Pancreas (tissue), 10 donors: ENCODE measurements around the gene KRTAP10-10. TPM values are rescaled to one million over a fixed set of nuclear protein-coding genes. Genes with fewer than 3 reads are reported as not detected.
"Not testable (repeated sequence)": the region's sequence is repeated elsewhere in the genome, so short reads cannot be mapped to it uniquely, and the experiment has no call there.

Source experiments
- ATAC-seq, 4 donors: fragments of 200-7000 bp; cut with Tn5 transposase; one replicate each; pipeline versions ENCODE4 v1.8.0 to v1.9.1; 2020; ENCODE audit warnings: mild to moderate bottlenecking in 4 of 4, moderate library complexity in 4 of 4
- DNase-seq, 6 donors: peaks; one replicate each; pipeline ENCODE4 v3.0.0-alpha.2; 2020
- FAIRE-seq: peaks from 2 replicates; lab custom pipeline; 2012; peaks lifted over from hg19 to GRCh38; lab: Jason Lieb, UNC
- H3K27ac ChIP-seq, 4 donors: fragments of 200-600 bp; sonication (generic); 1 replicate in 3 of 4; 2 replicates in 1 of 4; pipeline versions ENCODE4 v1.5.0 to v1.8.0; 2020
- H3K27me3 ChIP-seq, 4 donors: fragments of 200-600 bp; one replicate each; pipeline ENCODE4 v1.8.0; 2021
- H3K36me3 ChIP-seq, 3 donors: fragments of 200-600 bp; sonication (generic) in 1 of 3; one replicate each; pipeline versions ENCODE4 v1.5.0 to v1.8.0; 2020 to 2021
- H3K4me1 ChIP-seq, 3 donors: fragments of 200-600 bp; one replicate each; pipeline ENCODE4 v1.8.0; 2021
- H3K4me3 ChIP-seq, 4 donors: fragments of 200-600 bp; sonication (generic) in 2 of 4; one replicate each; pipeline versions ENCODE4 v1.5.0 to v1.8.0; 2020 to 2021
- H3K9me3 ChIP-seq, 4 donors: fragments of 200-600 bp; one replicate each; pipeline ENCODE4 v1.8.0; 2021
- CTCF ChIP-seq, 4 donors: fragments of 200-600 bp; sonication (generic) in 3 of 4; IDR thresholded peaks; one replicate each; pipeline versions ENCODE4 v1.5.0 to v1.8.0; 2021; ENCODE audit warnings: antibody characterized with exemption in 4 of 4
- WGBS, 2 donors: extraction: QIAGEN DNeasy Blood & Tissue Kit; methylation state at CpG; one replicate each; pipeline ENCODE4 v1.1.7; 2013; 5-methylcytosine and 5-hydroxymethylcytosine counted together
- intact Hi-C, 3 donors: fragments of 100-400 bp; cut with DNase I; formaldehyde crosslinking; loops; one replicate each; pipeline versions ENCODE4 v1.11.1 to v1.14.2; 2022
- polyA plus RNA-seq, 2 donors: library from polyadenylated mRNA; stranded (reverse); fragments of 200-250 nt; gene quantifications; one replicate each; pipeline ENCODE4 v1.2.3, GENCODE V29; 2013
- total RNA-seq, 6 donors: library from RNA; stranded (reverse); fragmentation: NEBNext Ultra II Directional in 4 of 6; extraction: Animal tissue kit (Norgen Biotek cat#: 25700) in 4 of 6; gene quantifications; one replicate each; pipeline versions ENCODE4 v1.2.1 to v1.2.4, GENCODE V29; 2021 to 2023
- donor health status: healthy with polysubstance abuse.
- donor health status: DM: no; HTN: no; CAD: no; lungs with moderate emphysema.
- donor health status: DM: no; HTN: no; CAD: no.
- donor health status: control.
- donor health status: control.
- donor health status: Bipolar disorder and iron deficiency.
- donor health status: DM: yes; HTN: yes; CAD: no.
- donor health status: DM: no; HTN: no; CAD: no.
- donor health status: DM: no; HTN: no; CAD: no.
- donor health status: DM: yes; HTN: yes; CAD: no.

The KRTAP10-10 gene
- total and polyA plus RNA-seq, 8 donors: not detected

DNA sequence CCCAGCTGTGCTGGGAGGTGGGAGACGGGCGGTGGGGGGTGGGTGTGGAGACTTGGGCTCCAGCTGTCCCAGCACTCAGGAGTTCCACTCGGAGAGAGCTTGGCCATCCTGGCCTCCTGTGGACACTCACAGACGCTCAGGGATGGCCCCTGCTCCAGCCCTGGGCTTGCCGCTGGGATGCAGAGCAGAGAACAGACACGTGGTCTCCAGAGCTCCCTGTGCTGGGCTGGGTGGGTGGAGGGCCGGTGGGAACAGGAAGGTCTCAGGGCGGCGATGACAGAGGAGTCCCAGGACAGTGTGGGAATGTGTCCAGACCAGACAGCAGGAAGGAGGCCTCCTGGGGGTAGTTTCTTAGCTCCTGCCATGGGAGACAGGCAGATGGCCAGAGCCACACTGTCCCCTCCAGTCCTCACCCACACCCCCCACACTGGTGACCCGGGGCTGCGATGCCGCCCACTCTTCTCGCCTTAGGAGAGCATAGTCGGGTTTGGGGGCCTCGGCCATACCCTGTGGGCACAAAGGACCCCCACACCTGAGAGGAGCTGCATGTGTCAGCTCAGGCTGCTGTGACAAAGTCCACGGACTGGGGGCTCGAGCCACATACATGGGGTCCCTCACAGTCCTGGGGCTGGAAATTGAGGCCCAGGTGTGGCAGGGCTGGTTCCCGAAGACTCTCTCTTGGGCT is 8.3 kb upstream of the KRTAP10-10 start:
- Histone ChIP-seq H3K9me3 (no peaks in the 10 kb centered on the region), H3K4me3 (no peak overlapping the region), H3K27me3 (no peaks in the 10 kb centered on the region), H3K36me3 (no peaks in the 10 kb centered on the region), H3K4me1 (no peaks in the 10 kb centered on the region), H3K27ac (no peak overlapping the region)
- no peak for FAIRE-seq
- WGBS, 2 donors: 63 to 69% methylated on average over 16 to 18 of the region's 18 CpGs
- intact Hi-C loops: no loop called here
- ATAC-seq: no peak
- DNase-seq: no peak
- no peak for TF ChIP-seq CTCF (IDR thresholded peaks at IDR 0.05)

- Histone ChIP-seq H3K4me3 (no peak overlapping the region), H3K9me3 (no peaks in the 10 kb centered on the region), H3K27ac (no peak overlapping the region), H3K27me3 (no peaks in the 10 kb centered on the region), H3K36me3 (no peaks in the 10 kb centered on the region), H3K4me1 (no peaks in the 10 kb centered on the region)
- DNase-seq (no peak), ATAC-seq (no peak), FAIRE-seq (no peak)
- no peak for TF ChIP-seq CTCF (IDR thresholded peaks at IDR 0.05)
- intact Hi-C loops: no loop called here
- WGBS, 2 donors: 77 to 80% methylated on average over 2 of the region's 2 CpGs
Observed at GRCh38 chr21:44630440-44630839, 6.7 kb upstream of the KRTAP10-10 start.

DNA sequence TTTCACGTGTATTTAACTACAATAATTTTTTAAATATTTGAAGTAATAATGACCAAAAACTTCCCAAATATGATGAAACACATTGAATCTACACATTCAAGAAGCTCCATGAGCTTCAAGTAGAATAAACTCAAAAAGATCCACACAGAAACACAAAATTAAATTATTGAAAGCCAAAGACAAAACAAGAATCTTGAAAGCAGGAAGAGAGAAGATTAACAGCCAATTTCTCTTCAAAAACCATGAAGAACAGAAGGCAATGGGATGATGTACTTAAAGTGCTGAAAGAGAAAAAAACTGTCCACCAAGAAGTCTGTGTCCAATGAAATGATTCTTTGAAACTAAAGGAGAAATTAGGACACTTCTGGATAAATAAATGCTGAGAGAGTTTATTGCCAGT is 5.1 kb upstream of the KRTAP10-10 start:
- FAIRE-seq: no peak
- Histone ChIP-seq H3K27ac (no peak overlapping the region), H3K9me3 (no peaks in the 10 kb centered on the region), H3K4me1 (no peaks in the 10 kb centered on the region), H3K4me3 (no peak overlapping the region), H3K27me3 (no peaks in the 10 kb centered on the region), H3K36me3 (no peaks in the 10 kb centered on the region)
- ATAC-seq: no peak
- 57 to 80% methylated on average over 1 of the region's 1 CpG for WGBS, 2 donors
- no peak for TF ChIP-seq CTCF (IDR thresholded peaks at IDR 0.05)
- intact Hi-C loops: no loop called here
- DNase-seq: no peak

GRCh38 chr21:44636209-44637017 is 743 bp upstream of the KRTAP10-10 start:
- DNase-seq (no peak), FAIRE-seq (no peak), ATAC-seq (no peak)
- no peak overlapping the region for H3K4me3 ChIP-seq
- TF ChIP-seq CTCF (IDR thresholded peaks at IDR 0.05): no peak
- intact Hi-C loops: no loop called here
- WGBS, 2 donors: 56 to 71% methylated on average over 15 of the region's 15 CpGs
- no peak overlapping the region for H3K27ac ChIP-seq
- H3K4me1 ChIP-seq: no peaks in the 10 kb centered on the region
- no peaks in the 10 kb centered on the region for H3K36me3 ChIP-seq
- no peaks in the 10 kb centered on the region for H3K27me3 ChIP-seq
- H3K9me3 ChIP-seq: no peaks in the 10 kb centered on the region

DNA sequence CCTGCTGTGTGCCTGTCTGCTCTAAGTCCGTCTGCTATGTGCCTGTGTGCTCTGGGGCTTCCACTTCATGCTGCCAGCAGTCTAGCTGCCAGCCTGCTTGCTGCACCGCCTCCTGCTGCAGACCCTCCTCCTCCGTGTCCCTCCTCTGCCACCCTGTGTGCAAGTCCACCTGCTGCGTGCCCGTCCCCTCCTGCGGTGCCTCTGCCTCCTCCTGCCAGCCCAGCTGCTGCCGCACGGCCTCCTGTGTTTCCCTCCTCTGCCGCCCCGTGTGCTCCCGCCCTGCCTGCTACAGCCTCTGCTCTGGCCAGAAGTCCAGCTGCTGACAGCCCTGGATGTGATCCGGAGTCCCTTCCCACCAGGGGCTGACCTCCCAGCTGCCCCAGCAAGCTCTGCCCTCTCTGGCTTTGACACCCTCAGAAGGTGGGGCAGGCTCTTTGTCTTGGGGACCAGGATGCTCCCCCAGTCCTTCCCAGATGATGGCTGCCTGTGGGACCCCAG is 744 bp downstream of the KRTAP10-10 start:
- H3K4me3 ChIP-seq, H3K27me3 ChIP-seq, DNase-seq, FAIRE-seq, H3K9me3 ChIP-seq, H3K4me1 ChIP-seq, ATAC-seq, intact Hi-C loops, H3K27ac ChIP-seq, H3K36me3 ChIP-seq: not testable (repeated sequence)
- WGBS, 2 donors: 41 to 53% methylated on average over 8 to 12 of the region's 12 CpGs

- not testable (repeated sequence) for FAIRE-seq
Observed at GRCh38 chr21:44638506-44639330, 1.6 kb downstream of the KRTAP10-10 start.

More at GRCh38 chr21:44638506-44639330, 1.6 kb downstream of the KRTAP10-10 start:
- ATAC-seq, H3K36me3 ChIP-seq, DNase-seq, H3K27me3 ChIP-seq, H3K27ac ChIP-seq, H3K4me3 ChIP-seq, intact Hi-C loops, H3K4me1 ChIP-seq, H3K9me3 ChIP-seq: not testable (repeated sequence)
- WGBS, 2 donors: 61 to 82% methylated on average over 15 to 21 of the region's 21 CpGs
